Lower leg skin (tissue), 3 donors: Measurements from ENCODE around the gene COMT.

ENCODE experiments used
- CTCF ChIP-seq, 3 donors: fragments of 450-650 bp; IDR thresholded peaks; one replicate each; pipeline ENCODE4 v1.5.1; 2016; ENCODE audit warnings: antibody characterized with exemption in 3 of 3, mild to moderate bottlenecking in 3 of 3, moderate library complexity in 2 of 3
- POLR2A ChIP-seq, 2 donors: fragments of 450-650 bp; IDR thresholded peaks; one replicate each; pipeline ENCODE4 v1.6.1; 2016 to 2017; ENCODE audit warnings: antibody characterized with exemption in 2 of 2, mild to moderate bottlenecking in 1 of 2, moderate library complexity in 1 of 2

- TF ChIP-seq CTCF (IDR thresholded peaks at IDR 0.05) (no peak), POLR2A (IDR thresholded peaks at IDR 0.05) (no peak)
These were observed 56.1 kb downstream of the COMT start for GRCh38 chr22:19997561-19998231.
